ENCODE data around the gene GRN. TPM values are rescaled to one million over a fixed set of nuclear protein-coding genes. Genes with fewer than 3 reads are reported as not detected.

The GRN gene
- total and polyA plus RNA-seq, 2 of the 8 experiments (the other 6 are each of a cell fraction or from before 2014, with no cell fraction given): 108 to 387 TPM

DNA sequence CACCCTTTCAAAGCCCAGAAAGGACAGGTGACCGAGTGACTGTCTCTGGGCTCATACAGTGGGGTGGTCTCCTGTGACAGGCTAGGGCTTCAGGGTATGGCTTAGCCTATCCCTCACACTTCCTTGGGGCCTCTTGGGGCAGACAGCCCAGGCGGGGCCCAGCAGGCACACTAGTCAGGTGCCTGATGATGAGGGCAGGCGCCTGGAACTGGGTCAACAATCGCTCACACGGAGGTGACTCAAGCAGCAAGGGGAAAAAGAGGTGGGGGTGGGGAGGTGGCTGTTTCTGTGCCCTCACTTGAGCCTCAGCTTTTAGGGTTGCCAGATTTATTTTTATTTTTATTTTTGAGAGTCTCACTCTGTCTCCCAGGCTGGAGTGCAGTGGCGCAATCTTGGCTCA lies 6.4 kb upstream of the GRN start (continued):
- TF ChIP-seq, protein P1, sequence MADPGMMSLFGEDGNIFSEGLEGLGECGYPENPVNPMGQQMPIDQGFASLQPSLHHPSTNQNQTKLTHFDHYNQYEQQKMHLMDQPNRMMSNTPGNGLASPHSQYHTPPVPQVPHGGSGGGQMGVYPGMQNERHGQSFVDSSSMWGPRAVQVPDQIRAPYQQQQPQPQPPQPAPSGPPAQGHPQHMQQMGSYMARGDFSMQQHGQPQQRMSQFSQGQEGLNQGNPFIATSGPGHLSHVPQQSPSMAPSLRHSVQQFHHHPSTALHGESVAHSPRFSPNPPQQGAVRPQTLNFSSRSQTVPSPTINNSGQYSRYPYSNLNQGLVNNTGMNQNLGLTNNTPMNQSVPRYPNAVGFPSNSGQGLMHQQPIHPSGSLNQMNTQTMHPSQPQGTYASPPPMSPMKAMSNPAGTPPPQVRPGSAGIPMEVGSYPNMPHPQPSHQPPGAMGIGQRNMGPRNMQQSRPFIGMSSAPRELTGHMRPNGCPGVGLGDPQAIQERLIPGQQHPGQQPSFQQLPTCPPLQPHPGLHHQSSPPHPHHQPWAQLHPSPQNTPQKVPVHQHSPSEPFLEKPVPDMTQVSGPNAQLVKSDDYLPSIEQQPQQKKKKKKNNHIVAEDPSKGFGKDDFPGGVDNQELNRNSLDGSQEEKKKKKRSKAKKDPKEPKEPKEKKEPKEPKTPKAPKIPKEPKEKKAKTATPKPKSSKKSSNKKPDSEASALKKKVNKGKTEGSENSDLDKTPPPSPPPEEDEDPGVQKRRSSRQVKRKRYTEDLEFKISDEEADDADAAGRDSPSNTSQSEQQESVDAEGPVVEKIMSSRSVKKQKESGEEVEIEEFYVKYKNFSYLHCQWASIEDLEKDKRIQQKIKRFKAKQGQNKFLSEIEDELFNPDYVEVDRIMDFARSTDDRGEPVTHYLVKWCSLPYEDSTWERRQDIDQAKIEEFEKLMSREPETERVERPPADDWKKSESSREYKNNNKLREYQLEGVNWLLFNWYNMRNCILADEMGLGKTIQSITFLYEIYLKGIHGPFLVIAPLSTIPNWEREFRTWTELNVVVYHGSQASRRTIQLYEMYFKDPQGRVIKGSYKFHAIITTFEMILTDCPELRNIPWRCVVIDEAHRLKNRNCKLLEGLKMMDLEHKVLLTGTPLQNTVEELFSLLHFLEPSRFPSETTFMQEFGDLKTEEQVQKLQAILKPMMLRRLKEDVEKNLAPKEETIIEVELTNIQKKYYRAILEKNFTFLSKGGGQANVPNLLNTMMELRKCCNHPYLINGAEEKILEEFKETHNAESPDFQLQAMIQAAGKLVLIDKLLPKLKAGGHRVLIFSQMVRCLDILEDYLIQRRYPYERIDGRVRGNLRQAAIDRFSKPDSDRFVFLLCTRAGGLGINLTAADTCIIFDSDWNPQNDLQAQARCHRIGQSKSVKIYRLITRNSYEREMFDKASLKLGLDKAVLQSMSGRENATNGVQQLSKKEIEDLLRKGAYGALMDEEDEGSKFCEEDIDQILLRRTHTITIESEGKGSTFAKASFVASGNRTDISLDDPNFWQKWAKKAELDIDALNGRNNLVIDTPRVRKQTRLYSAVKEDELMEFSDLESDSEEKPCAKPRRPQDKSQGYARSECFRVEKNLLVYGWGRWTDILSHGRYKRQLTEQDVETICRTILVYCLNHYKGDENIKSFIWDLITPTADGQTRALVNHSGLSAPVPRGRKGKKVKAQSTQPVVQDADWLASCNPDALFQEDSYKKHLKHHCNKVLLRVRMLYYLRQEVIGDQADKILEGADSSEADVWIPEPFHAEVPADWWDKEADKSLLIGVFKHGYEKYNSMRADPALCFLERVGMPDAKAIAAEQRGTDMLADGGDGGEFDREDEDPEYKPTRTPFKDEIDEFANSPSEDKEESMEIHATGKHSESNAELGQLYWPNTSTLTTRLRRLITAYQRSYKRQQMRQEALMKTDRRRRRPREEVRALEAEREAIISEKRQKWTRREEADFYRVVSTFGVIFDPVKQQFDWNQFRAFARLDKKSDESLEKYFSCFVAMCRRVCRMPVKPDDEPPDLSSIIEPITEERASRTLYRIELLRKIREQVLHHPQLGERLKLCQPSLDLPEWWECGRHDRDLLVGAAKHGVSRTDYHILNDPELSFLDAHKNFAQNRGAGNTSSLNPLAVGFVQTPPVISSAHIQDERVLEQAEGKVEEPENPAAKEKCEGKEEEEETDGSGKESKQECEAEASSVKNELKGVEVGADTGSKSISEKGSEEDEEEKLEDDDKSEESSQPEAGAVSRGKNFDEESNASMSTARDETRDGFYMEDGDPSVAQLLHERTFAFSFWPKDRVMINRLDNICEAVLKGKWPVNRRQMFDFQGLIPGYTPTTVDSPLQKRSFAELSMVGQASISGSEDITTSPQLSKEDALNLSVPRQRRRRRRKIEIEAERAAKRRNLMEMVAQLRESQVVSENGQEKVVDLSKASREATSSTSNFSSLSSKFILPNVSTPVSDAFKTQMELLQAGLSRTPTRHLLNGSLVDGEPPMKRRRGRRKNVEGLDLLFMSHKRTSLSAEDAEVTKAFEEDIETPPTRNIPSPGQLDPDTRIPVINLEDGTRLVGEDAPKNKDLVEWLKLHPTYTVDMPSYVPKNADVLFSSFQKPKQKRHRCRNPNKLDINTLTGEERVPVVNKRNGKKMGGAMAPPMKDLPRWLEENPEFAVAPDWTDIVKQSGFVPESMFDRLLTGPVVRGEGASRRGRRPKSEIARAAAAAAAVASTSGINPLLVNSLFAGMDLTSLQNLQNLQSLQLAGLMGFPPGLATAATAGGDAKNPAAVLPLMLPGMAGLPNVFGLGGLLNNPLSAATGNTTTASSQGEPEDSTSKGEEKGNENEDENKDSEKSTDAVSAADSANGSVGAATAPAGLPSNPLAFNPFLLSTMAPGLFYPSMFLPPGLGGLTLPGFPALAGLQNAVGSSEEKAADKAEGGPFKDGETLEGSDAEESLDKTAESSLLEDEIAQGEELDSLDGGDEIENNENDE (IDR thresholded peaks at IDR 0.05; ENCODE audit: insufficient replicate concordance, low read length): no peak
- TF ChIP-seq YY1 (IDR thresholded peaks at IDR 0.05; ENCODE audit: low read depth, low read length) (no peak), CTBP2 (IDR thresholded peaks at IDR 0.05; ENCODE audit: borderline replicate concordance, insufficient read depth, insufficient read length, low read length) (no peak), EGR1 (IDR thresholded peaks at IDR 0.05; ENCODE audit: borderline replicate concordance, low read depth, low read length) (no peak), CHD2 (IDR thresholded peaks at IDR 0.05; ENCODE audit: low read length) (no peak), MAFK (IDR thresholded peaks at IDR 0.05; ENCODE audit: low read depth, low read length) (no peak), RNF2 (IDR thresholded peaks at IDR 0.05; ENCODE audit: borderline replicate concordance, low read depth, low read length, missing control alignments, poor library complexity, severe bottlenecking) (no peak), KDM1A (IDR thresholded peaks at IDR 0.05; ENCODE audit: borderline replicate concordance, low read length) (no peak), SIN3A (conservative IDR thresholded peaks at IDR 0.05 in 1 of 2, IDR thresholded peaks at IDR 0.05 in 1 of 2; ENCODE audit: low read depth in 1 of 2, low read length in 2 of 2) (no peak), RXRA (IDR thresholded peaks at IDR 0.05; ENCODE audit: insufficient read depth, low read depth, low read length) (no peak), TAF7 (optimal IDR thresholded peaks at IDR 0.05; ENCODE audit: borderline replicate concordance, low read depth, low read length) (no peak)
